NCI-H460 (cell line): ENCODE measurements around the gene SHOC2. TPM values are rescaled to one million over a fixed set of nuclear protein-coding genes. Genes with fewer than 3 reads are reported as not detected.
"Not testable (repeated sequence)": the region's sequence is repeated elsewhere in the genome, so short reads cannot be mapped to it uniquely, and the experiment has no call there.

Source experiments
- DNase-seq: peaks from one replicate; pipeline ENCODE4 v3.0.0-alpha.2; 2016; ENCODE audit warnings: low read depth; ENCODE audit errors: extremely low read depth
- total RNA-seq: library from RNA; depleted of rRNA; stranded (reverse); fragments of >200 nt; shearing (Covaris generic); gene quantifications from 2 replicates; pipeline ENCODE4 v1.2.3, GENCODE V29; 2014

SHOC2 gene
- total RNA-seq, 1 experiment from 2014 or later, result 34.8 TPM

DNA sequence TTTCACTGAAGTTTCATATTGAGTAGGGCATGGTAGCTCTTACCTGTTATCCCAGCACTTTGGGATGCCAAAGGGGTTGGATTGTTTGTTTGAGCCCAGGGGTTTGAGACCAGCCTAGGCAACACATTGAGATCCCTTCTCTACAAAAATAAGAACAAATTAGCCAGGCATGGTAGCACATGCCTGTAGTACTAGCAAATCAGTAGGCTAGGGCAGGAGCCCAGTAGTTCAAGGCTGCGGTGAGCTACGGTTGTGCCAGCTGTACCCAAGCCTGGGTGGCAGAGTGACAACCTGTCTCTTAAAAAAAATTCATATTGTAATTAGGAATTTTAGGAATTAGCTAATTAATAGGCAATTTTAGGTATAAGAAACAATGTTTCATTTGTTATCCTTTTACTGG lies 18.4 kb upstream of the SHOC2 start:
- DNase-seq, result no peak

DNA sequence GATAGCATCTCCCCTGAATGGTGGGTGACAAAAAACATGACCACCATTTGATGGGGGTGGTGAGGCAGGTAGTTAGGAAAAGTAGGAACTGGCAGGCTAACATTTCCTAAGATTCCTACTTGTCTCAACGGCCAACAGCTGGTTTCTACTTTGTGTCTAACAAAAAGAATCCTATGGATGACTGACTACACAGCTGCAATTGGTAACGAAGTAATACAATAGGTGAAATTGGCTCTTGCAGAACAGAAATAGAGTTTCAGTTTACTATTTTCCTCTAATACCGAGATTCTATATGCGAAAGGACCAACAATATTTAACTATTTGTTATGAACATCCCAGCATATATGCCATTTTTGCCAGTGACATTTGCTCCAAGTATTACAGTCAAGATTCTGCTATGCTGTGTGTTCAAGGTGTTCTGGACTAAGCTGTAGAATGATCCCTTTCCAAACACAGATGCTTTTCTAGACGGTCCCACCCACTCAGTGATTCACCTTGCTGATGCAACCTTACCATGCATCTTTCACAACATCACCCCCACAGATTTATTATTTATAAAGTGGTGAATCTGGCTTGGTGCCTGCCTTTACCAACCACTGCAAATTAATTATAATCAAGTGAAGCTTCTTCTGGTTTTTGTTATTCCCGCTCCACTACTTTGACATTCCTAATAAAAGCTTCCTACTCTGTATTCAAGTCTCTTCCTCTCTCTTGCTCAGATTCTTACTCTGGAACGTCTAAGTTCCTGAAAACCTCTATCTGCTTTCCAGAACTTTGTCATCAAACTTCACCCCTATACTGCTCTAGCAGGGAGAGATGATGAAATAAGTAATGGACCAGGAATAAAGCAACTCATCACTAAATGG lies 17.2 kb upstream of the SHOC2 start:
- DNase-seq, result peak; percentile 50

DNA sequence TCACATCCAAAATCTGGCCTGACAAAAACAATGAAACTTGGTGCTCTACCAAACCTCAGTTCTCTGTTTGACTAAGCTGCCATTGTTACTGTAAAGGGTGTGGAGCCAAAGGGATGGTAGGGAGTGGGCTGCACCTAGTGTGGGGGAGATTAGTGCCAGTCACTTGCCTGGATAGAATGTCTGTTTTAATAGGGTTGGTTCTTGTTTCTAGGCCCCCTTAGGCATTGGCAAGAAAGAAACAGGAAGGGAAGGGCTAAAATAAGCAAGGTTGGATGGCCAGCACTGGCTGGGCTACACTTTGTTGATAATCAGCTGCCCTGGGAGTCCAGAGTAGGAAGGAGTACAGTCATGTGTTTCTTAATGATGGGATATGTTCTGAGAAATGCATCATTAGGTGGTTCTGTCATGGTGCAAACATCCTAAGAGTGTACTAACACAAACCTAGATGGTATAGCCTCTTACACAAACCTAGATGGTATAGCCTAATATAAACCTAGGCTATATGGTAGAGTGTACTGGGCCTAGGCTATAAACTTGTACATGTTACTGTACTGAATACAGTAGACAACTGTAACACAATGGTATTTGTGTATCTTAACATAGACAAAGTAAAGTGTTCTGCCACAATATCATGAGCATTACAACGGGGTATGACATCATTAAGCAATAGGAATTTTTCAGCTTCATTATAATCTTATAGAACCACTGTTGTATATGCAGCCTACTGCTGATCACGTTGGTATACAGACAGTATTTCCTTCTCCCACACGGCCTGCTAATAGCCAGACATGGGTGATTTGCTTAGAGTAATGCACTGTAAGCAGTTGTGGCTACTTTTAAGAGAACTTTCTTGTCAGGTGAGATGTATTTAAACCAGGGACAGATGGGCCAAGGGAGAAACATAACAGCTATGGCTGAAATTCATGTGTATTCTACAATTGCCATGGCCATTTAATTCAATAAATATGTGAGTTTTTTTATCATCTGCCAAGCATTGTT lies 15.8 kb upstream of the SHOC2 start:
- DNase-seq, result no peak

DNA sequence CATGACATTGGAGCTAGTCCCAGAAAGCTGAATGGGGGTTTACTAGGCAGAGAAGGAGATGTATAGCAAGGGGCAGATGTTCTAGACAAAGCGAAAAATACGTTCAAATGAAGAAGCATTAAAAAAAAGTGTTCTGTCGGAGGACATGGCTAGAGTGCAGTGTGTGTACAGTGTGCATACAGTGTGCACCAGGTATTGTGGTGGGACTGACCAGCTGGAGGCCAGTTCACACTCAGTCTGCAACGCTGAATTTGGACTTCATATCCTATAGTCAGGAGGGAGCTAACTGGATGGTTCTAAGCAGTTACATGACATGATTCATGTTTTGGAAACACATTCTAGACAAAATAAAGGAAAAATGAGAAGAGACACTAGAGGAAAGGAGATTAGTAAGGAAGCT lies 9.3 kb upstream of the SHOC2 start:
- DNase-seq, result no peak

DNA sequence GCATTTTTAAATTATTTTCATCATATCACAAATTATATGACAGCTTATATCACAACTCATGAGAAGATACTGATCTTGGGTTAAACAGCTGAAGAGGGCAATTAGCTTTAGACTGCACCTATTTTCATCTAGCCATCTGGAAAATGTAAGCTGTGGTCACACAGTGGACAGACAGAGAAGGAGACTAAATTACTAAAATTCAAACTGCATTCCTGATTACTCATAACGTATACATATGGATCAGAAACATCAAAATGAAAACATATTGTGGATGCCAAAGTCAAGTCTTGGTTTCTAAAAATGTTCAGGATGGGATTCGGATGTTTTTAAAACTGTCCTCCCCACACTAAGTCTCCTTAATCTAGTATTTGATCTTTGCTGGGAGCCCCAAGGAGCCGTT lies 7.0 kb upstream of the SHOC2 start:
- no peak for DNase-seq

DNA sequence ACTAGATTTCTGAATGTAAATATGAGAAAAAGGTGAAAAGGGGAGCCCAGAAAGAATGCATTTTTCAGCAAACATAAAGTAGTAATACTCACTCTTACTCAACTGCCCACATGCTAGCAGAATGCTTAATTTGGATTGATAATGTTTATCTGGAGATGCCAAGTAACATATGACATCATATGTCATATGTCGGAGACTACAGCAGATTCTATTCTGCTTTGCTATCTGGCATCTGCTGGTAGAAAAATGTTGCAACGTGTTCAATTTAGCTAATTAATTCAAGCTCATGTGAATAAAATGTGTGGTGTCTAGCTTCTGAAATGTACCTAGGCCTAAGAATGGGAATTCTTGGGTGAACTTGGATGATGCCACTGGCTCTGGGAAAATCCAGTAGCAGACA lies 5.0 kb upstream of the SHOC2 start:
- no peak for DNase-seq

DNA sequence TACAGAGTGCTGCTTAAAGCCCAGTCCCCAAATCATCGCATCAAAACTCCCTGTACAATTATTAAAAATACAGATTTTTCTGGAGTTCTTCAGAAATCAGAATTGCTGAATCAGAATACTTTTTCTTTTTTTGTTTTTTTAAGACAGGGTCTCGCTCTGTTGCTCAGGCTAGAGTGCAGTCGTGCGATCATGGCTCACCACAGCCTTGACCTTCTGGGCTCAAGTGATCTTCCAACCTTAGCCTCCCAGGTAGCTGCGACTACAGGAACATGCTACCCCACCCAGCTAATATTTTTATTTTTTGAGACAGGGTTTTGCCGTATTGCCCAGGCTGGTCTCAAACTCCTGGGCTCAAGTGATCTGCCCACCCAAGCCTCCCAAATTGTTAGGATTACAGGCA lies 4.4 kb upstream of the SHOC2 start:
- DNase-seq, result no peak

DNA sequence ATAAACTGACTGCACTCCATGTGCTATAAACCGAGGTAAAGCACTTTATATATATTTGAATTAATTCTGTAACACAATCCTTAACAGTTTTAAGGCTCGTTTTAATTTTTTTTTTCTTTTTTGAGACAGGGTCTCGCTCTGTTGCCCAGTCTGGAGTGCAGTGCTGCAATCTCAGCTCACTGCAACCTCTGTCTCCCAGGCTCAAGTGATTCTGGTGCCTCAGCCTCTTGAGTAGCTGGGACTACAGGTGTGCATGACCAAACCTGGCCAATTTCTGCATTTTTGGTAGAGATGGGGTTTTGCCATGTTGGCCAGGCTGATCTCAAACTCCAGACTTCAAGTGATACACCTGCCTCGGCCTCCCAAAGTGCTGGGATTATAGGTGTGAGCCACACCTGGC lies 3.8 kb upstream of the SHOC2 start:
- DNase-seq, result not testable (repeated sequence)

DNA sequence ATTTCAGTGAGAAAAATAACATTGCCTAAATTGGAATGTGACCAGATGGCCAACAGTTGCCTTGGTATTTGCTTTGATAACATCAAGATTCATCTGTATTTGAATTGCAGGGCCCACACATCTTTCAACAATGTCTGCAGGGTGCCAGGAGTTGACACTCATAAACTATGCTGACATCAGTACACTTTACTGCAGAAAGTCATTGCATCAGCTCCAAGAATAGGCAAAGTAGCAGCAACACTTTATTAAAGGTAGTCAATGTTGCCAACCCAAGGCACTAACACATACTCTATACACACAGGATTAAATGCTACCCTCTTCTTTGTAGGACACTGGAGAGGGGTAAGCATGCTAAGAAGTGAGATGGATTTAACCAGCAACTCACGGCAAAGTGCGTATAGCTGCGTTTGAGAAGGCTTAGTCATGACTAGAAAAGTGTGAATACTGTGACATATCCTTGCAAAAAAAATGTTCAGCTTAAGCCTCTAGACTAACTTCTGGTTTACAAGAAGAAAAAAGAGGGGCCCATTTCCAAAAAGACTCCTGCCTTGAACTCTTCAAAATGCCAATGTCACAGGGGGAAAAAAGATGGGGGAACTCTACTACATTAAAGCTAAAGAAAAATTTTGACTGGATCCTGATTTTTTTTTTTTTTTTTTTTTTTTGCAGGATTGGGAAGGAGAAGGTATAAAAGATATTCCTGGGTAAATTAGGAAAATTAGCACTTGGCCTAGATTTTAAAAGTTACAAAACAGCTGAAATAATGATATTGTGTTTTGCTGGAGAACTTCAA lies 2.7 kb upstream of the SHOC2 start:
- DNase-seq, result peak; percentile 82

DNA sequence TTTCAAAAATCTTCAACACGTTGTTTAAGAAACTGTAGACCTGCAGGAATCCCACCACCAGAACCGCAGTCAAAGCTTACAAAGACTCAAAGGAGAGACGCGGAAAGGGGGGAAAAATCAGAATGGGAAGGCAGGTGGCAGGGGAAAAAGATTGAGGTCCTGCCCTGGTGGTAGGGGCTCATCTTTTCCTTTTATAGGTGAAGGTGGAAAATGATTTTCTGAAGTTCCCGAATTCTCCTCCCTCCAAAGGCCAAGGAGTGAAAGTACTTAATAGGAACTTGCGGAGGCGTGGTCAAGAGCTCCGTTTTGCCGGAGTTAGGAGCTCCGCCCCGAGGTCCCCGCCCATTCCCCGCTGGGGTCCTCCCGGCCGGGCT lies 1.1 kb upstream of the SHOC2 start:
- peak; percentile 95 for DNase-seq

DNA sequence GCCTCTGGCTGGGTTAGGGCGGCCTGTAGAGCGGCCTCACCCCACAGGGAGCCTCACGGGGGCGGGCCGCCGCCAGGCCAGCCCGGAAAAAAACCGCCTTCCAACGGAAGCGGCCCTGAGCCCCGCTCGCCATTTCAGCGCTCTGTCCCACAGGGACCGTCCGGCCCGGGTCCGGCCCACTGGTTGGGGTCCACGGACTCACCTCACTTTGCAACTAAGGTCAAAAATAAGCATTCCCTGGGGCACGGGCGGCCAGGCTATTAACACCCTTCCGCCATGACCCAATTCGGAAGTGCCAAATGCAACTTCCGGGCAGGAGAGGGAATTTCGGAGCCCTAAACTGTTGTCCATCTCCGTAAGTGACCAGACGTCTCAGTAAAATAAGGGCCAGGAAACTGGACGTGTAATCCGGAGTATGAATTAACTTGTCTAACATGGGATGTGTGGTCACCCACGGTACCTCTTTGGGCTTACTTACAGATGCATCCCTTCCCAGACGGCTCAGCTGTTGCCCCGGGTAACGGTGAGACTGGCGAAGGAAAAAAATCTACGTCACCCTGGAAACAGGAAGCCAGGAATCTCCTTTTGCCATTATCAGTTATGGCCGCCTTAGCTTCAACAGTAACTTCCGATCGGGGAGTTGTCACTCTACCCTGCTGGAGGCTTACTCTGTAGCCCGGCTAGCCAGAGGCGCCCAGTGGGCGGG lies 608 bp upstream of the SHOC2 start, which contains the start of gene BBIP1:
TSS of gene BBIP1 (minus strand) at position 538 of the 706 bp plus-strand sequence. CDS start 1,023 bp downstream, outside the sequence.
- peak; percentile 100 for DNase-seq

DNA sequence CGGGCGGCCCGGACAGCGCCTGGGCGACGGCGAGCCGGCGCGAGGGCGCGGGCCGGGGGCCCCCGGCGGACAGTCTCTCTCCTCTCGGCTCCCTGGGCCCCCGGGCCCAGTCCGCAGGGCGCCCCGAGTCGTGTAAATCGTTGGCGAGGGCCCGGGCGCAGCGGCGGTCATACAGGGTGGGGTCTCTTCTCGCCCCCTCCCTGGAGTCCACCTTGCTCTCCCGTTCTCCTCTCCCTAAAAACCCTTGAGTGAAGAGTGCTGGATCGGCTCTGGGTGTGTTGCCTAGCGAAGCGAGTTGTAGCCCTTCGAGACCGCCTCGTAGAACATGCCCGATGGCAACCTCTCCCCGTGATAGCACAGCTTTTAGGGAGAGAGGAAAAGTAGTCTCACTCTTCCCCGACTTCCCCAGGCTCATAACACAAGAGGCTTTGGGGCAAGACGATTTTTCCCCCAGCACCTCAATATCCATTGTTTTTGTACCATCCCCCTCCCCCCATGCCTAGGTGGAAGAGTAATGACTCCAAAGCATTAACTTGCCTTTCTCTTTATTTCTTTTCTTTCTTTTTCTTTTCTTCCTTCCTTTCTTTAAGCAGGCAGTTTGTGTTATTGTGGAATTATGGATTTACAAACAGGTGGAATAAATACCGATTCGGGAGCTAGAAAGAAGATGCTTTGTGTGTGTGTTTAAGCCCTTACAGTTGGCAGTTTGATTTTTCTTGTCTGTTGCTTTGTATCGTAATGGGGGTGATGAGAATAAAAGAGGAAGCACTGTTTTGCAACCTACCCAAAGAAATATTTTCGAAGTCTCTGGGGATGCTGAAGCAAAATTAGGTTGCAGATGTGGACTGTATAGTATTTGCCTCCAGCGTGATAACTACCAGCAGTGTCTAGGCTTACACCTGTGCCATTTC lies 822 bp downstream of the SHOC2 start:
- DNase-seq, result peak; percentile 34

DNA sequence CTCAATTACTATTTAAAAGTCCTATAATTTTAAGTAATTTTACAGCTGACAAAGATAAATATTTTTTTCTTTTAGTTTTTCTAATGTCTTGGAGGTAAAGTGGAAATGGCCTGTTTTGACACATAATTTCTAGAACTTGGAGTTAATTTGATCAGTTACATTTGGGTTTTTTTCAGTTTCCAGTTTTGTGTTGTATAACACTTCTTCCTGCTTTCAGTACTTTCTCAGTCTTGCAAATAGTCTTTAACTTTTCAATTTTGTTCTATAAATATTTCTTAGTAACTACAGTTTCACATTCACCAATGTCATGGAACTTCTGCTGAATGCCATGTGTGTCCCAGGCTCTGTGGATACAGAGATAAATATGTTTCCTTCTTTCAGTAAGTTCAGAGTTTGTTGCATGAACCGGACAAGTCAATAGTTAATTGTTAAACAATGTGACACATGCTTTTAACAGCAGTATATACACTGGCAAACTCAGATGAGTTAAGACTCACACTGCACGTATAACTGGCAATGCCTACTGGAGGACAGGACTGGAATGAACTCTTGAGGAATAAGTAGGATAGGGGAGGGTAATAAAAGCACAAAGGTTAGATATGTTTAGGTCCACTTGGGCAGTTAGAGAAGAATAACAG lies 4.6 kb downstream of the SHOC2 start:
- DNase-seq, result no peak

DNA sequence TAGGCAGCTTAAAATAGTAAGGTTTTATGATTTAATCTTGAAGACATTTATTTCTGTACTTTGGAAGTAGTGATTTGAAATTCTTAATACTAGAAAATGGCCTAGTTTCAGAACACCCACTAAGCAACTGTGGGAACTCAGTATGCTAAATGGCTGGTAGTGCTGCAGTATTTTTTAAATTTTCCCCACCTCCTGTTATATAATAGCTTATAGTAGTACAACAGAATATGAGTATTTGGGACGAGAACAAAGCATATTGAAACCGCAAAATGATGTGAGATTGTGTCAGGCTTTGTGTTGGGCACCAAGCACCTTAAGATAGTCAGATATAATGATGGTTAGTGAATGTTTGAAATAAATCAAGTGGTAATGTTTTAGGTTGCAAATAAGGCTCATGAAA lies 8.1 kb downstream of the SHOC2 start:
- no peak for DNase-seq

DNA sequence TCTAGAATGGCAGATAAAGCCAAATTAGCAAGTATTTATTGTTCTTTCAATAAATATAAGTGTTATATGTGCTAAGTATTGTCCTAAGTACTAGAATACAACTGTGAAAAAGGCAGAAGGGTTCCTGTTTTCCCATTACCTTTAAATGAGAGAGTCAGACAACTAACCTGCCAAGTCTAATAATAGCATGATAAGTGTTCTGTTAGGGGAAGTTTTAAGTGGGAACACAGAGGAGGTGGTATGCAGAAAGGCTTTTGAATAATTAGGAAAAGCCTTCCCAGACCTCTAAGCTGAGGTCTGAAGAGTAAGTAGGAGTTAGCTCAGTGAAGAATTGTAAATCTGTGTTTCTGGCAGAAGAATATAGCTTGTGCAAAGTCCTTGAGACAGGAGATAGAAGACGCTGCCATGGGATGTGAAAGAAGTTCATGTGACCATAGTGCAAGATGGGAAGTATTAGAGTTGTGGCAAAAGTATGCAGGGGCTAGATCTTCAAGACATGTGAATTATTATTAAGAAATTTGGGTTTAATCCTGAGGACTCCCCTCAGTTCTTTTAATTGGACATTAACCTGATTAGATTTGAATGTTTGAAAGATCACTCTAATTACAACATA lies 12.5 kb downstream of the SHOC2 start:
- no peak for DNase-seq

DNA sequence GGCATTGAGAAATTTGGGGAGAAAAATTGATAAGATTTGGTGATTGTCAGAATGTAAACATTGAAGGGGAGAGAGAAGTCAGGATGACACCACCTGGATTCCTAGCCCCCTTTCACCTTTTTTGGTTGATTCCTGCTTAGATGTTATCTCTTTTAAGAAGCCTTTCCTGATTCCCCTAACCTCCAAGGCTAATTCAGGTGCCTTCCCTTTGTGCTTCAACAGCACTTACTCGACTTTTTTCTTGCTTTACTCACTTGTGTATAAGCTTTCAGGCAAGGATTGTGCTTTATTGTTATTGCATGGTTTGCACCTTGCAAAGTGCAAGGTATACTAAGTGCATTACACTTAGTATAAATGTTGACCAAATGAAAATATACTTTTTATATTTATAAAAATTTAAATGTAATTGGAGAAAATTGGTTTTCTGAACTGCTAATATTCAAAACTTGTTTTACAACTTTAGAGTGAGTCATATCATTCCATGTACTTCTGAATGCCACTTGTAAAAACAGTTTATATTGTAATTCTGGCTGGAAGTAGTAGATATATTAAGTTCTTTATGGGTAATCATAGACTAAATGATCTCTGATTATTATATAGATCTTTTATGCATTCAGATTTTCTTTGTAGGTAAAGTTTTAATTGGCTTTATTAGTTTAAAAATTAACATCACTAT lies 13.2 kb downstream of the SHOC2 start:
- no peak for DNase-seq

DNA sequence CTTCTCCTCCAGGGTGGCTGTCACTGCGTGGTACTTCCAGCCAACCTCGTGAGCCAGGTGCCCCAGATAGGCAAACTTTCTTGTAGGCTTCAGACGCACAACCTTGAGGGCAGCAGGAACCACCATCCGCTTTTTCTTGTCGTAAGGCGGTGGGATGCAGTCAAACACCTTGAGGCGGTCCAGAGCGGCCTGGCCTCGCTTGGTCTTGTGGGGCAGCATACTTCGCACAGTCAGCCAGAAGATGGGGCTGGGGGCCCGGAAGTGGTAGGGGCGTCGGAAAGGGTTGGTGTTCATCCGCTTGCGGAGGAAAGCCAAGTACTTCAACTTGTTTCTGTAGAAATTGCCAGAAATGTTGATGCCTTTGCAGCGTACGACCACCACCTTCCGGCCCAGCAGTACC lies 17.4 kb downstream of the SHOC2 start:
- no peak for DNase-seq
